ENCODE data around the gene ENTPD2.

- TF ChIP-seq CTCF (IDR thresholded peaks at IDR 0.05): no peak
- no peak for TF ChIP-seq POLR2A (IDR thresholded peaks at IDR 0.05)
Observed at GRCh38 chr9:137031904-137032640, 21.8 kb downstream of the ENTPD2 start, which contains the start of gene FUT7.

All from uterus (tissue), 2 donors.